IPS-NIHi11 (cell line): Measurements from ENCODE around the gene ALPL.

ENCODE experiments used
- DNase-seq: peaks from one replicate; pipeline ENCODE4 v3.0.0; 2012; ENCODE audit warnings: mixed read lengths, low spot score

ALPL gene

GRCh38 chr1:21618561-21619374 lies 109.5 kb downstream of the ALPL start:
- peak; percentile 53 for DNase-seq

GRCh38 chr1:21619375-21619947 lies 110.2 kb downstream of the ALPL start:
- DNase-seq: no peak

- no peak for DNase-seq
These were observed 110.8 kb downstream of the ALPL start for GRCh38 chr1:21620011-21620410.

- DNase-seq: no peak
These were observed 111.3 kb downstream of the ALPL start for GRCh38 chr1:21620496-21620895.

- DNase-seq: no peak
These were observed 111.8 kb downstream of the ALPL start for GRCh38 chr1:21621051-21621450.

- DNase-seq: no peak
These were observed 112.7 kb downstream of the ALPL start for GRCh38 chr1:21621761-21622436.

GRCh38 chr1:21622466-21623315 lies 113.5 kb downstream of the ALPL start:
- peak; percentile 98 for DNase-seq

GRCh38 chr1:21623410-21623961 lies 114.3 kb downstream of the ALPL start:
- no peak for DNase-seq

- DNase-seq: no peak
These were observed 115.6 kb downstream of the ALPL start for GRCh38 chr1:21624571-21625389.

GRCh38 chr1:21625390-21626190 lies 116.4 kb downstream of the ALPL start:
- DNase-seq: no peak

- no peak for DNase-seq
These were observed 117.7 kb downstream of the ALPL start for GRCh38 chr1:21626921-21627339.
